ENCODE results near the gene SRP9.

SRP9 gene

DNA sequence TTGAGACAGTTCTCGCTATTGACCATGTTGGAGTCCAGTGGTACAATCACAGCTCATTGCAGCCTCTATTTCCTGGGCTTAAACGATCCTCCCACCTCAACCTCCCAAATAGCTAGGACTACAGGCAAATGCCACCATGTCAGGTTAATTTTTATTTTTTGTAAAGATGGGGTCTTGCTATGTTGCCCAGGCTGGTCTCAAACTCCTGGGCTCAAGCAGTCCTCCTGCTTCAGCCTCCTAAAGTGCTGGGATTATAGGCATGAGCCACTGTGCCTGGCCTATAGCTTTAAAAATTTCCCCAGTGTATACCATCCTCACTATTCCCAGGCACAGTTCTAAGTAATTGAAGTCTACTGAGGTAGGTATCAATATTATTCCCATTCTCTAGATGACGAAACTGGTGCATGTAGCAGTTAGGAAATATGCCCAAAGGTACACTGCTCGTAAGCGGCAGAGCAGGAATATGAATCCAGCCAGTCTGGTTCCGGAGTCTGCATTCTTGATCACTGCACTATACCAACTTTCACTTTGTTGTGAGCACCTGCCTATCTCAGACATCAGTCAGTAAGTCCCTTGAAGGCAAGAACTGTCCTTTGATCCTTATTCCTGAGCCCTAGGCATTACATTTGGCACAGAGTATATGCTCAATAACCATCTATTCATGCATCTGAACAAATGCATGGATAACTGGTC, 11.5 kb upstream of the SRP9 start:
- no peaks in the 10 kb centered on the region for H3K9me3 ChIP-seq (ENCODE audit: control insufficient read depth, low read length)
- H3K4me3 ChIP-seq (ENCODE audit: insufficient read depth in 1 of 2, low read depth in 1 of 2, low read length in 2 of 2) = no peak overlapping the region
- no peaks in the 10 kb centered on the region for H3K27me3 ChIP-seq (ENCODE audit: control insufficient read depth in 1 of 2, insufficient read depth in 1 of 2, low read length in 2 of 2)
- H4K8ac ChIP-seq (ENCODE audit: low read length) = no peak overlapping the region
- H3K14ac ChIP-seq (ENCODE audit: low read length in 2 of 2) = no peak overlapping the region
- H4K91ac ChIP-seq (ENCODE audit: low read length) = no peak overlapping the region
- H3K4me2 ChIP-seq (ENCODE audit: low read length, poor library complexity, severe bottlenecking) = no peak overlapping the region
- no peaks in the 10 kb centered on the region for H3K79me1 ChIP-seq (replicated peaks; ENCODE audit: low read length, poor library complexity, severe bottlenecking)
- DNase-seq = no peak
- no peak overlapping the region for H3K18ac ChIP-seq (ENCODE audit: low read depth in 1 of 2, low read length in 2 of 2)
- no peak overlapping the region for H2AFZ ChIP-seq (ENCODE audit: low read depth, low read length)
- H3K4me1 ChIP-seq (ENCODE audit: control insufficient read depth, insufficient read depth, low read depth, low read length) = peaks cover 32% of the 10 kb centered on the region
- H3K4ac ChIP-seq (ENCODE audit: low read depth in 1 of 2, low read length in 2 of 2) = no peak overlapping the region
- no peak overlapping the region for H2BK15ac ChIP-seq (ENCODE audit: low read depth, poor library complexity, severe bottlenecking)
- H3K23ac ChIP-seq (ENCODE audit: low read length in 2 of 2) = no peak overlapping the region
- 98% methylated on average over 5 of the region's 6 CpGs for WGBS
- H2BK5ac ChIP-seq (ENCODE audit: low read depth, low read length, poor library complexity, severe bottlenecking) = no peak overlapping the region
- peak overlapping the region; percentile 61 for H3K9ac ChIP-seq (ENCODE audit: low read length)
- H3K27ac ChIP-seq (ENCODE audit: low read length, poor library complexity, severe bottlenecking) = no peak overlapping the region
- H3K36me3 ChIP-seq (ENCODE audit: control insufficient read depth in 1 of 2, insufficient read depth in 2 of 2, low read depth in 1 of 2, low read length in 2 of 2) = no peaks in the 10 kb centered on the region
- peak overlapping the region in 1 of 2 experiments; percentile 75 for H2BK12ac ChIP-seq (ENCODE audit: low read length in 2 of 2)
- H2AK5ac ChIP-seq (ENCODE audit: low read length, severe bottlenecking) = no peak overlapping the region
- H2BK120ac ChIP-seq (ENCODE audit: low read depth, low read length) = no peak overlapping the region

DNA sequence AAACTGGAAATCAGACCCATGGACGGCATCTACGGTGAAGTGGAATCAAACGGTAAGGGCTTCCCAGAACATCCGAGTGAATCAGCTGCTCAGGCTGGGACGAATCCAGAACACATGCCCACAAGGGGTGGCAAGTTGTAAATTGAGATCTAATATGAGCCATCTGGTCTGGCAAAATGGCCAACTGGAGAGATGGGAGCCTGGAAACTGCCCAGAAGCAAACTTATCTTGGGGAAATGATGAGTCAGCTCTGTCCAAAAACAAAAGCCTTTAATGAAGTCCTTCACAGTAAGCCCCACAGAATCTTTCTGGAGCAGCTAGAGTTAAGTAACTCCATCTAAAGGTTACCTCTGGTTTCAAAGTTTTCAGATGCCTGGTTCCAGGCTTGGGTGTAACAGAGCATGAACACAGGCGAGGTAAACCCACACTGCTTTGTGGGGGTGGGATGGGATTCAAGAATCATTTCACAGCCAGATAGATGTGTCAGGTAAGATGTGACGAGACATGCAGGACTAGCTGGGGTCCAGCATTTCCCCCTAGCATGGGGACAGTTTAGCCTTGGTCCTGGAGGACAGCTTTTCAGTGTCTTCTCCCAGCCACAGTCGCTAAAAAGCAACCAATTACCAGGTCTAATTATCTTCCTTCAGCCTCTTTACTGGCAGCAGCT, 10.5 kb upstream of the SRP9 start:
- Histone ChIP-seq H3K79me1 (replicated peaks; ENCODE audit: low read length, poor library complexity, severe bottlenecking) (no peaks in the 10 kb centered on the region), H2BK12ac (ENCODE audit: low read length in 2 of 2) (peak overlapping the region; percentile 80 to 94), H3K9me3 (ENCODE audit: control insufficient read depth, low read length) (no peaks in the 10 kb centered on the region), H3K27ac (ENCODE audit: low read length, poor library complexity, severe bottlenecking) (peak overlapping the region; percentile 45), H2BK5ac (ENCODE audit: low read depth, low read length, poor library complexity, severe bottlenecking) (no peak overlapping the region), H3K4me1 (ENCODE audit: control insufficient read depth, insufficient read depth, low read depth, low read length) (peaks cover 31% of the 10 kb centered on the region), H3K18ac (ENCODE audit: low read depth in 1 of 2, low read length in 2 of 2) (peak overlapping the region; percentile 46 to 67), H2AK5ac (ENCODE audit: low read length, severe bottlenecking) (peak overlapping the region; percentile 72), H2AFZ (ENCODE audit: low read depth, low read length) (no peak overlapping the region), H3K14ac (ENCODE audit: low read length in 2 of 2) (no peak overlapping the region), H3K36me3 (ENCODE audit: control insufficient read depth in 1 of 2, insufficient read depth in 2 of 2, low read depth in 1 of 2, low read length in 2 of 2) (no peaks in the 10 kb centered on the region), H3K4ac (ENCODE audit: low read depth in 1 of 2, low read length in 2 of 2) (peak overlapping the region; percentile 40 to 66), H2BK15ac (ENCODE audit: low read depth, poor library complexity, severe bottlenecking) (peak overlapping the region; percentile 39), H4K8ac (ENCODE audit: low read length) (peak overlapping the region; percentile 61), H4K91ac (ENCODE audit: low read length) (peak overlapping the region; percentile 65), H3K4me2 (ENCODE audit: low read length, poor library complexity, severe bottlenecking) (no peak overlapping the region), H3K27me3 (ENCODE audit: control insufficient read depth in 1 of 2, insufficient read depth in 1 of 2, low read length in 2 of 2) (no peaks in the 10 kb centered on the region), H3K4me3 (ENCODE audit: insufficient read depth in 1 of 2, low read depth in 1 of 2, low read length in 2 of 2) (peak overlapping the region in 1 of 2 experiments; percentile 44), H3K9ac (ENCODE audit: low read length) (peak overlapping the region; percentile 61), H2BK120ac (ENCODE audit: low read depth, low read length) (peak overlapping the region; percentile 11), H3K23ac (ENCODE audit: low read length in 2 of 2) (no peak overlapping the region)
- WGBS = 60% methylated on average over 8 of the region's 8 CpGs
- peak; percentile 81 for DNase-seq

DNA sequence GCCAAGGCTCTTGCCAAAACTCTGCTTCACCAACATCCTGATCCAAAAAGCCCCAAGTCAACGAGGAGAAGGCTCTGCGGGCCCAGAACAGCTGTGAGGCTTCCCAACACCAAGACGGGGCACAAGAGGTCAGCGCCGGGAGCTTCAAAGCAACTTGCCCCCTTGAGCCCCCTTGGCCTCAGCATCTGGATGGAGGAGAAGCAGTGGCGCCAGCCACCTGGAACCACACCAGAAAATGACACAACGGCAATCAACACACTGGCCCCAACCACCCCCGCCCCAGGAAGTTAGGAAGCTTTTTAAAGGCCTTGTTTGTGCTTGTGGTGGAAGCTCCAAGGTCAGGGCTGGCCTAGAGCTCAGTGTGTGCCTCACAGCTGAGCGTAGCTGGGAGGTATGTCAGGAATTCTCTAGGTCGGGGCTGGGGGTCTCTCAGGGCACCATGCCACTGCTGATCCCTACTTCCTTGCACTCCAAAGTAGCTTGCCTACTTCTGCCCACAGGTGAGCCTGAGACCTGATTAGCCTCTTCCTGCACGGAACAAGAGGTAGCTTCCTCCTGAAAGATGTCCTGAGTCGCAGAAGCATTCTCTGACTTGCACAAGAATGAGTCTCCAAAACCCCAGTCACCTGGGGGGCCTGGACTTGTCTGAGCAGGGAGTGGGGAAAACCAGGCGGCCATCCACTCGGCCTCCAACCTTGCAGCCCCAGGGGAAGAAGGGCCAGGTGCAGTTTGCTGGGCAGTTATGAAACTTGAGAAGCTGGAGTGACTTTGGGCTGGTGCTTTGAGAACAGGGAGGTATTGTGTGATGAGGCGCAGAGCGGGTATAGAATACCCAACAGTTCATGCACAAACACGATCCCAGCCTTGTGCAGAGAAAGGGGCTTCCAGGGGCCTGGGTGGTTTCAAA, 9.7 kb upstream of the SRP9 start:
- Histone ChIP-seq H3K14ac (ENCODE audit: low read length in 2 of 2) (no peak overlapping the region), H3K27me3 (ENCODE audit: control insufficient read depth in 1 of 2, insufficient read depth in 1 of 2, low read length in 2 of 2) (no peaks in the 10 kb centered on the region), H3K23ac (ENCODE audit: low read length in 2 of 2) (no peak overlapping the region), H2BK12ac (ENCODE audit: low read length in 2 of 2) (peak overlapping the region; percentile 65 to 94), H3K9me3 (ENCODE audit: control insufficient read depth, low read length) (no peaks in the 10 kb centered on the region), H3K4ac (ENCODE audit: low read depth in 1 of 2, low read length in 2 of 2) (peak overlapping the region; percentile 20 to 66), H3K4me2 (ENCODE audit: low read length, poor library complexity, severe bottlenecking) (no peak overlapping the region), H3K4me3 (ENCODE audit: insufficient read depth in 1 of 2, low read depth in 1 of 2, low read length in 2 of 2) (peak overlapping the region in 1 of 2 experiments; percentile 15), H4K91ac (ENCODE audit: low read length) (peak overlapping the region; percentile 65), H4K8ac (ENCODE audit: low read length) (peak overlapping the region; percentile 52), H2BK120ac (ENCODE audit: low read depth, low read length) (peak overlapping the region; percentile 11), H3K9ac (ENCODE audit: low read length) (peak overlapping the region; percentile 61), H2AK5ac (ENCODE audit: low read length, severe bottlenecking) (peak overlapping the region; percentile 72), H3K18ac (ENCODE audit: low read depth in 1 of 2, low read length in 2 of 2) (peak overlapping the region; percentile 26 to 67), H3K36me3 (ENCODE audit: control insufficient read depth in 1 of 2, insufficient read depth in 2 of 2, low read depth in 1 of 2, low read length in 2 of 2) (no peaks in the 10 kb centered on the region), H2AFZ (ENCODE audit: low read depth, low read length) (no peak overlapping the region), H2BK15ac (ENCODE audit: low read depth, poor library complexity, severe bottlenecking) (peak overlapping the region; percentile 37), H3K79me1 (replicated peaks; ENCODE audit: low read length, poor library complexity, severe bottlenecking) (no peaks in the 10 kb centered on the region), H3K4me1 (ENCODE audit: control insufficient read depth, insufficient read depth, low read depth, low read length) (peaks cover 28% of the 10 kb centered on the region), H2BK5ac (ENCODE audit: low read depth, low read length, poor library complexity, severe bottlenecking) (no peak overlapping the region), H3K27ac (ENCODE audit: low read length, poor library complexity, severe bottlenecking) (peak overlapping the region; percentile 45)
- peak; percentile 61 for DNase-seq
- 68% methylated on average over 13 of the region's 17 CpGs for WGBS
